Activated CD8-positive, alpha-beta memory T cell treated with anti-CD3 and anti-CD28 coated beads, Interleukin-2, amount 50 U/mL, for 1 hour (primary cell): ENCODE measurements around the gene CBLL1.

Experiments
- DNase-seq: peaks from one replicate; pipeline ENCODE4 v3.0.0-alpha.2; 2020; ENCODE audit errors: extremely low read depth

Gene CBLL1

GRCh38 chr7:107743567-107744344, at the start of gene CBLL1:
TSS of gene CBLL1 (plus strand) at chr7:107744142. CDS start at chr7:107744164, 22 bp downstream.
- peak; percentile 90 for DNase-seq

GRCh38 chr7:107694386-107694785, 49.6 kb upstream of the CBLL1 start:
- DNase-seq, result no peak

GRCh38 chr7:107696330-107696946, 47.5 kb upstream of the CBLL1 start:
- no peak for DNase-seq

- DNase-seq, result no peak
These were observed 46.5 kb upstream of the CBLL1 start for GRCh38 chr7:107697321-107698049.

GRCh38 chr7:107700570-107700969, 43.4 kb upstream of the CBLL1 start:
- no peak for DNase-seq

GRCh38 chr7:107701191-107701590, 42.8 kb upstream of the CBLL1 start:
- no peak for DNase-seq

- DNase-seq, result no peak
These were observed 40.7 kb upstream of the CBLL1 start for GRCh38 chr7:107703219-107703618.

- DNase-seq, result no peak
These were observed 40.1 kb upstream of the CBLL1 start for GRCh38 chr7:107703872-107704271.

GRCh38 chr7:107708956-107709355, 35.0 kb upstream of the CBLL1 start:
- no peak for DNase-seq

- DNase-seq, result no peak
These were observed 32.6 kb upstream of the CBLL1 start for GRCh38 chr7:107711301-107711700.

GRCh38 chr7:107712025-107712424, 31.9 kb upstream of the CBLL1 start:
- DNase-seq, result no peak

- no peak for DNase-seq
These were observed 31.0 kb upstream of the CBLL1 start for GRCh38 chr7:107712896-107713295.

- DNase-seq, result no peak
These were observed 28.4 kb upstream of the CBLL1 start for GRCh38 chr7:107715531-107715930.

- DNase-seq, result no peak
These were observed 25.3 kb upstream of the CBLL1 start for GRCh38 chr7:107718456-107719193.

- DNase-seq, result no peak
These were observed 22.7 kb upstream of the CBLL1 start for GRCh38 chr7:107721286-107721685.

- no peak for DNase-seq
These were observed 20.7 kb upstream of the CBLL1 start for GRCh38 chr7:107723255-107723654.

GRCh38 chr7:107725138-107725740, 18.7 kb upstream of the CBLL1 start:
- DNase-seq, result no peak

- DNase-seq, result no peak
These were observed 17.4 kb upstream of the CBLL1 start for GRCh38 chr7:107726356-107727130.

GRCh38 chr7:107728276-107728675, 15.7 kb upstream of the CBLL1 start:
- no peak for DNase-seq

- DNase-seq, result no peak
These were observed 1.0 kb upstream of the CBLL1 start for GRCh38 chr7:107742678-107743566.
